Ishikawa (cell line): Measurements from ENCODE around the gene ABHD1.

ENCODE experiments used
- CEBPB ChIP-seq: IDR thresholded peaks from 2 replicates; pipeline ENCODE4 v1.6.1; 2012
- CREB1 ChIP-seq: IDR thresholded peaks from 2 replicates; pipeline ENCODE4 v1.6.1; 2012; ENCODE audit warnings: low read depth
- EGR1 ChIP-seq: IDR thresholded peaks from 2 replicates; pipeline ENCODE4 v1.6.1; 2012
- EP300 ChIP-seq: IDR thresholded peaks from 2 replicates; pipeline ENCODE4 v1.6.1; 2012; ENCODE audit warnings: borderline replicate concordance
- FOXM1 ChIP-seq: IDR thresholded peaks from 2 replicates; pipeline ENCODE4 v1.6.1; 2012; ENCODE audit warnings: low read depth, borderline replicate concordance
- MAX ChIP-seq: IDR thresholded peaks from 2 replicates; pipeline ENCODE4 v1.6.1; 2012
- NFIC ChIP-seq: IDR thresholded peaks from 2 replicates; pipeline ENCODE4 v1.6.1; 2012
- RAD21 ChIP-seq: IDR thresholded peaks from 2 replicates; pipeline ENCODE4 v1.6.1; 2012; ENCODE audit warnings: low read depth
- REST ChIP-seq: IDR thresholded peaks from 2 replicates; pipeline ENCODE4 v1.6.1; 2012; ENCODE audit warnings: low read depth, mild to moderate bottlenecking
- TAF1 ChIP-seq: IDR thresholded peaks from 2 replicates; pipeline ENCODE4 v1.6.1; 2012; ENCODE audit warnings: low read depth, mild to moderate bottlenecking
- TCF12 ChIP-seq: IDR thresholded peaks from 2 replicates; pipeline ENCODE4 v1.6.1; 2012; ENCODE audit warnings: low read depth
- TEAD4 ChIP-seq: IDR thresholded peaks from 2 replicates; pipeline ENCODE4 v1.6.1; 2012
- USF1 ChIP-seq: IDR thresholded peaks from 2 replicates; pipeline ENCODE4 v1.6.1; 2012
- YY1 ChIP-seq: IDR thresholded peaks from 2 replicates; pipeline ENCODE4 v1.6.1; 2012; ENCODE audit warnings: low read depth
- ZBTB7A ChIP-seq: IDR thresholded peaks from 2 replicates; pipeline ENCODE4 v1.6.1; 2012; ENCODE audit warnings: low read depth

ABHD1 gene

GRCh38 chr2:27082773-27083409 is 40.7 kb upstream of the ABHD1 start:
- TF ChIP-seq FOXM1 (no peak), TAF1 (no peak), ZBTB7A (no peak), TEAD4 (no peak), NFIC (no peak), RAD21 (no peak)

GRCh38 chr2:27083410-27084296 is 40.0 kb upstream of the ABHD1 start:
- TF ChIP-seq USF1 (no peak), TCF12 (no peak), REST (no peak)

- TF ChIP-seq RAD21 (no peak), TCF12 (no peak), CEBPB (no peak), ZBTB7A (no peak), TEAD4 (no peak), MAX (no peak), NFIC (no peak), TAF1 (no peak), EP300 (no peak), CREB1 (no peak), YY1 (no peak), REST (no peak), FOXM1 (no peak), EGR1 (no peak), USF1 (no peak)
These were observed 39.1 kb upstream of the ABHD1 start for GRCh38 chr2:27084297-27085061.

GRCh38 chr2:27085062-27085672 is 38.4 kb upstream of the ABHD1 start:
- no peak for TF ChIP-seq YY1
- TF ChIP-seq TEAD4: no peak
- no peak for TF ChIP-seq CEBPB
- TF ChIP-seq TCF12: no peak
- TF ChIP-seq EGR1: no peak
- no peak for TF ChIP-seq MAX
- TF ChIP-seq RAD21: no peak

GRCh38 chr2:27085673-27086089 is 37.9 kb upstream of the ABHD1 start:
- TF ChIP-seq NFIC (no peak), USF1 (no peak), EGR1 (no peak), YY1 (no peak; the same call in 1 of the 2 replicates), FOXM1 (no peak), MAX (peak; percentile 80), TCF12 (no peak), CEBPB (no peak), REST (no peak), ZBTB7A (no peak), RAD21 (peak; percentile 65), TEAD4 (no peak)
